Memory B cell (primary cell): ENCODE results near the gene SYMPK.

Experiments used
- ATAC-seq: fragments of 150-1000 bp; cut with Tn5 transposase; 2 replicates; pipeline ENCODE4 v1.10.0; 2021; ENCODE audit warnings: low read depth, mild to moderate bottlenecking, moderate library complexity
- DNase-seq, 2 donors: peaks; one replicate each; pipeline ENCODE4 v3.0.0; 2022; ENCODE audit warnings: low spot score in 2 of 2
- H3K27ac Mint-ChIP-seq: one replicate; pipeline ENCODE4 v1.8.0; 2022; ENCODE audit warnings: mild to moderate bottlenecking, moderate library complexity, mixed read lengths
- H3K27me3 Mint-ChIP-seq: one replicate; pipeline ENCODE4 v1.8.0; 2022; ENCODE audit warnings: mixed read lengths
- H3K36me3 Mint-ChIP-seq: one replicate; pipeline ENCODE4 v1.8.0; 2022; ENCODE audit warnings: mild to moderate bottlenecking, mixed read lengths
- H3K4me1 Mint-ChIP-seq: one replicate; pipeline ENCODE4 v1.8.0; 2022; ENCODE audit warnings: mixed read lengths
- H3K4me3 Mint-ChIP-seq: one replicate; pipeline ENCODE4 v1.8.0; 2022; ENCODE audit warnings: mild to moderate bottlenecking, moderate library complexity, mixed read lengths
- H3K9me3 Mint-ChIP-seq: one replicate; pipeline ENCODE4 v1.8.0; 2022; ENCODE audit warnings: mixed read lengths

The SYMPK gene

DNA sequence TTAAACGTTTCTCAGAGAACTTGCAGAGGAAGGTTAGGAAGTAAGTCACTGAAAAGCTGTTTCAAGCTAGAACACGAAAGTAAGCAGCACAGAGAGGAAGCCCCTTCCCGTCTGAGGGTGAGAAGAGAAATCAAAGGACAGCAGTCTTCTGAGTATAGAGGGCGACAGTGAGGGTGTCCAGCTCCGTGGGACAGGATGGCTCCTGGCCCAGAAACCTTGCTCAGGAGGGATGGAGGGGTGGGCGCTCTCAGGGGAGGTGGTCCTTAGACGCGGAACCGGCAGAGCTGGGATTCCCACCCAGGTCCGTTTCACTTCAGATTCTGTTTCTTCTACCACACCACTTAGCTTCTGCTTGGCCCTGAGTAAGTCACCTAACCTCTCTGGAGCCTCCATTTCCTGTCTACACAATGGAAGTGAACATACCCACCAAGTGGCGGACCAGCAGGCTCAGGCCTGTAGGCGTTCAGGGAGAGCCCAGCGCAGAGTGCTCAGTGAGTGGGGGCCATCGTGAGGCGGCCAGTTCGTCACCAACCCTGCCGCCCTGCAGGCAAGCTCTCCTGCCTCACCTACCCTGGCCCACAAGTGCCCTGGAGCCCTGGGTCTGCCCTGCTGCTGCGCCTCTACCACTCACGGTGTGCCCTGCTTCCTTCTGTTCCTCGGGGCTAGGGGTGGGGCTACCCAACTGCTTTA, 42.4 kb downstream of the SYMPK start:
- no peak for DNase-seq
- Mint-ChIP-seq H3K27ac (no peak overlapping the region), H3K4me3 (no peak overlapping the region), H3K9me3 (no peaks in the 10 kb centered on the region), H3K4me1 (peaks cover 3% of the 10 kb centered on the region), H3K36me3 (peaks cover 11% of the 10 kb centered on the region), H3K27me3 (no peaks in the 10 kb centered on the region)
- no peak for ATAC-seq

DNA sequence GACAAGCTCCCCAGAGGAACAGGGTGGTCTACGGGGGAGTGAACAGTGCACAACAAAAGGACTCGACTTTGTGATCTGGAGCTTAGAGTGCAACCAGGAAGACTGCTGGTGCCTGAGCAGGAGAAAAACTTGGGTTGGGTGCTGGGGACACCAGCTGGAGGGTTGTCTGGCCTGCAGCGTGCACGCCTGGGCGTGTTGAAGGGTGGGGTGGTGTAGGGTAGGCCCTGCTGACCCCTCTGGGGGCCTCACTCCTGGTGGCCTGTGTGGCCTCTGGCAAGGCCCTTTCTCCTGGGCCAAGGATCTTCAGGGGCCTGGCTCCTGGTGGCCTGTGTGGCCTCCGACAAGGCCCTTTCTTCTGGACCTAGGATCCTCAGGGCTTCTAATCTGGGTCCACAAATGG, 43.2 kb downstream of the SYMPK start:
- DNase-seq (no peak), ATAC-seq (no peak)
- H3K27me3 Mint-ChIP-seq, result no peaks in the 10 kb centered on the region
- no peak overlapping the region for H3K27ac Mint-ChIP-seq
- no peaks in the 10 kb centered on the region for H3K9me3 Mint-ChIP-seq
- no peak overlapping the region for H3K4me3 Mint-ChIP-seq
- peaks cover 11% of the 10 kb centered on the region for H3K36me3 Mint-ChIP-seq
- peaks cover 3% of the 10 kb centered on the region for H3K4me1 Mint-ChIP-seq

DNA sequence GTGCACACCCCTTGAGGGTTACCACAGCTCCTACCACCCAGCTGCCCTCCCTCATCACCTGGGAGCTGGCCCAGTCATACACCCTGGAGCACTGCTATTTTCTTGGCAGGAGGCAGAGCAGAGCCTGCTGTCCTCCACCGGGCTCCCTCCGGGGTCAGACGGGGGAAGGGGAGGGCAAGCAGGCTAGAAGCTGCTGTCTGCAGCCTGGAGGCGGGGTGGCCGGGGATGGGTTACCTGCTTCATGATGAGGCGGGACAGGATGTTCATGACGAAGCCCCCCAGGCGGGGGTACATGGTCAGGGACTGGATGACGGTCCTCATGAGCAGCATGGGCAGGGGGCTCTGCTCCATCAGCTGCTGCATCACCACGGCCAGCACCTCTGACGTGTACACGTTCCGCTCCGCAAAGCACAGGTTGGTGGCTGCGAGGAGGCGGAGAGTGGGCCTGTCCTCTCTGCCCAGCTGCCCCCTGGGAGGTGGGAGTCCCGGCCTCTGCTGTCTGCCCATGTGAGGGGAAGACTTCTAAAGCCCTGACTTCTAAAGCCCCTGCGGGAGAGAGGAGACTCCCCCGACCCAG, 45.1 kb downstream of the SYMPK start:
- ATAC-seq, result no peak
- peaks cover 7% of the 10 kb centered on the region for H3K36me3 Mint-ChIP-seq
- H3K4me3 Mint-ChIP-seq, result no peak overlapping the region
- H3K27me3 Mint-ChIP-seq, result no peaks in the 10 kb centered on the region
- H3K4me1 Mint-ChIP-seq, result peaks cover 3% of the 10 kb centered on the region
- no peak for DNase-seq
- H3K27ac Mint-ChIP-seq, result no peak overlapping the region
- H3K9me3 Mint-ChIP-seq, result no peaks in the 10 kb centered on the region

DNA sequence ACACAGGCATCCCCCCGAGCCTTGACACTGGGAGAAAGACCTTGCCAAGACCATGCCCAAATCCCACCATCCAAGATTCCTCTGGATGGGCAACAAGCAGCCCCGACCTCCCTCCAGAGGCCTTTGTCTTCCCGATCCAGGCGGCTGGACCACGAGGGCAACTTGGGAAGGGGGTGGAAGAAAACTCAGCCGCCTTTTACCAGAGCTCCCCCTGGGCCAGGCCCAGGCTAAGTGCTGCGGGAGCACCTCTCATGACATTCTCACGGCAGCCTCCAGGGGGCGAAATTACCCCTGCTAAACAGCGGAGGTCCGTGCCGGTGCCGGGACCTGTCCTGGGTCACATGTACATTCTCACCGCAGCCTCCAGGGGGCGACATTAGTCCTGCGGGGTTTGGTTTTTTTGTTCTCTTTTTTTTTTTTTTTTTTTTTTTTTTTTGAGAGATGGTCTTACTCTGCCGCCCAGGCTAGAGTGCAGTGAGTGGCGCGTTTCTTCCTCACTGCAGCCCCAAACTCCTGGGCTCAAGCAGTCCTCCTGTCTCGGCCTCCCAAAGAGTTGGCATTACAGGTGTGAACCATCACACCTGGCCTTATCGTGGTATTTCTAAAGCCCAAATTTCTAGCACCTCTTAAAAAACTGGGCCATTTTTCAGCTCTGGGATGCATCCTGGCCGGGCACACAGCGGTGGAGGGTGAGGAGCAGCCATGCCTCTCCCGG, 45.8 kb downstream of the SYMPK start:
- ATAC-seq (peak; percentile 99), DNase-seq (peak; percentile 98 to 99)
- no peaks in the 10 kb centered on the region for H3K27me3 Mint-ChIP-seq
- no peaks in the 10 kb centered on the region for H3K9me3 Mint-ChIP-seq
- H3K4me1 Mint-ChIP-seq, result peaks cover 3% of the 10 kb centered on the region
- no peak overlapping the region for H3K4me3 Mint-ChIP-seq
- H3K27ac Mint-ChIP-seq, result no peak overlapping the region
- peaks cover 7% of the 10 kb centered on the region for H3K36me3 Mint-ChIP-seq

DNA sequence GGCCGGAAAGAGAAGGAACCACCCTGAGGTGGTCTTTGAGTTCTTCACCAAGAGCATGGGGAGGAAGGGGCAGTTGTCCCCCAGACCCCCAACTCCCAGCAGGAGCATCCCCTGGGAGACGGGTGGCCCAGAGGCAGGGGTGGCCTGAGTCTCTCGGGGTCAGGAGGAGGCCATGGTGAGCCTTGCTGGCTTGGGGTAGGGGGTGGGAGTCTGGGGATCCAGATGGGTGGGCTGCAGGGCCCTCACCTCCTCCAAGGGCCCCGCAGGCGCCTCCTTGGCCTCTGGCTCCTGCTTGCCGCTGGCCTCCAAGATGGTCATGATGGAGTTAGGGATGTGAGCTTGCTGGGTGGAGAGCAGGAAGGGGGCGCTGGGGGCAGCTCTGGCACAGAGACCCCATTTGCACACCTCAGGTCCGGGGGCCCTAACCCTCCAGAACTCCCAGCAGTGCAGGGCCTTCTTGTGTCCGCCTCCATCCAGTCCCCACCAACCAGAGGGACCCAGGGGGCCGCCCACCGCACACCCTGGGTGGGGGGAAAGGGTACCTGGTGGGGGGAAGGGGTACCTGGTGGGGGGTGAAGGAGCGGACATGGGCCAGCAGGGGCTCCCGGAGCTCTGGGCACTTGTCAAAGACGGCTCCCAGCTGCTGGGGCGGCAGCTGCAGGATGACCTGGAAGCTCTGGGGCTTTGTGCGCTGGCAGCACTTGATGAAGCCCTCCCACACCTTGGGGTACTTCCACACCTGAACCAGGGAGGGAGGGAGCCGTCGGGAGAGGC, 46.5 kb downstream of the SYMPK start:
- Mint-ChIP-seq H3K4me1 (peaks cover 3% of the 10 kb centered on the region), H3K4me3 (no peak overlapping the region), H3K36me3 (peaks cover 7% of the 10 kb centered on the region), H3K9me3 (no peaks in the 10 kb centered on the region), H3K27me3 (no peaks in the 10 kb centered on the region), H3K27ac (no peak overlapping the region)
- DNase-seq (no peak), ATAC-seq (no peak)

DNA sequence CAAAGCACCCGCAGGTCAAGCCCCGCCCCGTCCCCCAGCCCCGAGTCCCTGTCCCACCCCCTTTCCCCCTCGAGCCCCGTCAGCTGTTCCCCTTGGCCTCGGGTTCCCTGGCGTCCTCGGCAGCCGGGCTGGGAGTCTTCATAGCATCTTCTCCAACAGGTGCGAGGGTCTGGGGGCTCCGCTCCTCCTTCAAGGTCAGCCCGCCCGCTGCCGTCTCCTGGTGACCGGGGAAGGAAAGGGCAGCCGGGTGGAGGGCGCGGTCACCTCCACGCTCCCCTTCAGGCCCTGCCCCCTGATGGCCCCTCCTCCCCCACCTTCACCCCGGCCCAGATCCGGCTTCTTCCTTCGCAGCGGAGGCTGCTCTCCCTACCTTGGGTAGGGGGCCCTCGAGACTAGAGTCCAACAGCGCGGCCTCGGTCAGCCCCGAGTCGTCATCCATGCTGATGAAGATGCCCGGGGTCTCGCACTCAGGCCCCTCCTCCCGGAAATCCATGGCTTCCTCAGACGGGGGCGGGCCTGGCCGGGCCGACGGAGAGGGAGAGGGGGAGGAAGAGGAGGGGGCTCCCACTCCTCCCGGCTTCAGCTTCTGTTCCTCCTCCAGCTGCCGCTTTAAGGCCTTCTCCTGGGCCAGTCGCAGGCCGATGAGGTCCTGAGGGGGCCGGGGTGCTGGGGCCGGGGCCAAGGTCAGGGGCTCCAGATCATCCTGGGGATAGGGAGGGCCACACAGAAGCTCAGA, 47.3 kb downstream of the SYMPK start:
- no peak for DNase-seq
- peaks cover 3% of the 10 kb centered on the region for H3K4me1 Mint-ChIP-seq
- no peak overlapping the region for H3K27ac Mint-ChIP-seq
- no peaks in the 10 kb centered on the region for H3K9me3 Mint-ChIP-seq
- no peak overlapping the region for H3K4me3 Mint-ChIP-seq
- peaks cover 3% of the 10 kb centered on the region for H3K36me3 Mint-ChIP-seq
- peaks cover 2% of the 10 kb centered on the region for H3K27me3 Mint-ChIP-seq
- ATAC-seq, result no peak

DNA sequence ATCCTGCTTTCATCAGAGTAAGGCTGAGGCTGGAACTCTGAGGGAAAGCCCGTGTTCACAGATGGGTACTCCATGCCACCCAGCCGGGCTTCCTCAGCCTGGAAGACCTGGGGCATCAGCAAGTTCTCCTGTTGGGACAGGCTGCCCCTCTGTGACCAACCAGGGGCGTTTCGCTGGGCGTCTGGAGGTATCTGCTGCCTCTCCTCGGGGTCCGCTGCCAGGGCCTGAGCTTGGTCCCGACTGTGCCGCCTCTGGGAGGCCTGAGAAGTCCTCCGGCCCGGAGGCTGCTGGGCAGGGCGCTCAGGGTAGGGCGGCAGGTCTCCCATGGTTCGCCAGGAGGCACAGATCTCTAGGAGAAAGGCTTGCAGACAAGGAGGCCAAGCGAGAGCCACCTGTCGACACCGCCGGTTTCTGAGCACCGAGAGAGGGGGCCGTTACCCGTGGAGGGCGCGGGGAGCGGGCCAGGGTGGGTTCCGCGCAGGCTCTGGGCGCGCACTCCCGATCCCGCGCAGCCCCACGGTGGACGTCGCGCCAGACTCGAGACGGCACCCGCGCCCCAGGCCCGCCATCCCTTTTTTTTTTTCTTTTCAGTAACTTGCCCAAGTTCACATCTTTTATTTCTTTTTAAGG, 48.0 kb downstream of the SYMPK start, which contains the start of gene RSPH6A:
TSS of gene RSPH6A (minus strand) at position 458 of the 630 bp plus-strand sequence. CDS start at position 326, 132 bp downstream.
- Mint-ChIP-seq H3K9me3 (no peaks in the 10 kb centered on the region), H3K27ac (no peak within 1 kb of the TSS), H3K27me3 (peaks cover 4% of the 10 kb centered on the region), H3K4me3 (no peak within 1 kb of the TSS), H3K36me3 (peaks cover 3% of the 10 kb centered on the region), H3K4me1 (peaks cover 3% of the 10 kb centered on the region)
- ATAC-seq (no peak), DNase-seq (no peak)

DNA sequence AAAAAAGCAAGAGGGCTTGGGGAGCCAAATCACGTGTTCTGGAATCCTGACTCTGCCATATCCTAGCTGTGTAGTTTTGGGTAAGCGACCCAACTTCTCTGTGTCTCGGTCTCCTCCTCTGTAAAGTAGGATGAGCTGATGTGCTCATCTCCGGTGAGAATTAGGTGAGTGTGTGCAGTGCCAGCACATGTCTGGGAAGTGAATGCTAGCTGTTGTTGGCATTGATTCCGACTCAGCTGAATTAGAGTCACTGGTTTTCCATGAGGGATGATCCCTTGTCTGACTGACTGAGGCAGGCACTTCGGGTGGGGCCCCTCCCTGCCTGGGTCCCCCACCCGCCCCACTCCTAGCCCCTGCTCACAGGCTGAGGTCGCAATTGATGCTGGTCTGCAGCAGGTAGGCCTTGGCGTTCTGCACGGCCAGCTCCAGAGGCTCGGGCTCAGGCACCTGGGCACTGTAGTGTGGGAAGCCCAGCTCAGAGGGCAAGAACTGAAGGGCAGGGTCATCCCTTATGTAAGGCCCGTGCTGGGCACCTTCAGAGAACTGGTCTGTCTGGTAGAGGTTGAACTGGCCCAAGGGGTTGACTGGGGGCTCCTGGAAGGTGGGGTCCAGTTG, 48.7 kb downstream of the SYMPK start:
- Mint-ChIP-seq H3K4me1 (peaks cover 3% of the 10 kb centered on the region), H3K36me3 (no peaks in the 10 kb centered on the region), H3K9me3 (no peaks in the 10 kb centered on the region), H3K4me3 (no peak overlapping the region), H3K27me3 (peaks cover 4% of the 10 kb centered on the region), H3K27ac (no peak overlapping the region)
- no peak for DNase-seq
- ATAC-seq, result no peak

DNA sequence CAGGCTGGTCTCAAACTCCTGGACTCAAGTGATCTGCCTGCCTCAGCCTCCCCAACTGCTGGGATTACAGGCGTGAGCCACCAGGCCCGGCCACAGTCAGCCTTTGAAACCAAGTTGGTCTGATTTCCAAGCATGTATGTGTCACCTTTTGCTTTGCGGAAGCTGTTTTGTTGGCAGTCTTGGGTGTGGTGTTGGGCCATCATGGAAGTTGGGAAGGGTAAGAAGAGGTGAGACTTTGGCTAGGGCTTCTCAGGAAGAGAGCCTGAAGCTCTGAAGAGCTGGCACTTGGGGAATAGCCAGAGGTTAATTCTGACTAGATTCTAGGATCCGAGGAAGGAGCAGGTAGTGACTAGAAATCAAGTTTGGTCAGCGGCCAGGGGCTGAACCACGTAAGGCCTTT, 50.6 kb downstream of the SYMPK start:
- Mint-ChIP-seq H3K4me3 (no peak overlapping the region), H3K9me3 (no peaks in the 10 kb centered on the region), H3K4me1 (peaks cover 3% of the 10 kb centered on the region), H3K27ac (no peak overlapping the region), H3K27me3 (peaks cover 4% of the 10 kb centered on the region), H3K36me3 (no peaks in the 10 kb centered on the region)
- no peak for DNase-seq
- ATAC-seq, result no peak

DNA sequence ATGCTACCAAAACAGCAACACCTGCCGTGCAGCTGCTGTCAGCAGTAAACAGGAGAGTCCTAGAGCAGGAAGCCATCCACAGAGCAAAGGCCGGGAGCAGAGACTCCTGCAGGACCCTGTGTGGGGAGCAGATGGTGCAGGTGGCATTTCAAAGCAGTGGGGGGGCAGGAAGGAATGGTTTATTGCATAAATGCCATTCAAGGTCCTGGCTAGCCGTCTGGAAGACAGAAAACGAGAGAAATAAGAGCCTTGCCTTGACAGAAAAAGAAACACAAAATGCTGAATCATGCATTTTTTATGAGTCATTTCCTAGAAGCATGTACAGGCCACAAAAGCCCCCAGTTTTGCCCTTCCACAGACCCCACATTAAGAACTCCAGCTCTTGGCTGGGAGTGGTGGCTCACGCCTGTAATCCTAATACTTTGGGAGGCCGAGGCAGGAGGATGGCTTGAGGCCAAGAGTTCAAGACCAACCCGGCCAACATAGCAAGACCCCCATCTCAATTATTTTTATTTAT, 53.2 kb downstream of the SYMPK start:
- H3K4me1 Mint-ChIP-seq, result peaks cover 5% of the 10 kb centered on the region
- no peak overlapping the region for H3K27ac Mint-ChIP-seq
- DNase-seq, result no peak
- peaks cover 6% of the 10 kb centered on the region for H3K27me3 Mint-ChIP-seq
- no peak overlapping the region for H3K4me3 Mint-ChIP-seq
- ATAC-seq, result no peak
- H3K36me3 Mint-ChIP-seq, result no peaks in the 10 kb centered on the region
- H3K9me3 Mint-ChIP-seq, result no peaks in the 10 kb centered on the region

DNA sequence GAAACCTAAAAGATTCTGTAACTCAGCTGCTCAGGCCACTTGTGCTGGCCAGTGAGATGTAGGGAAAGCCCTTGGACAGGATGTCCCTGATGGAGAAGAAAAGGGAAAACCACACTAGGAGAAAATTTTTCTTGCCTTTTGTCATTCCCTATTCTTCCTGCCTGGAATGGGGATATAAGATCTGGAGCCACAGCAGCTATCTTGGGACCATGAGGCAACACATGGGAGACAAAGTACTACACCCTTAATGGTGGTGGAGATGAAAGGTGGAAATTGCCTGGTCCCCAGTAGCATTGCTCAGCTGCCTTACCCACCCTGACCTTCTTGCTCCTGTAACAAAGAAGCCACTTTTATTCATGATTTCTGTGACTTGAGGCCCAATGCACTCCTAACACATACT, 57.2 kb downstream of the SYMPK start:
- Mint-ChIP-seq H3K27ac (no peak overlapping the region), H3K4me1 (peaks cover 5% of the 10 kb centered on the region), H3K4me3 (no peak overlapping the region), H3K36me3 (no peaks in the 10 kb centered on the region), H3K27me3 (peaks cover 10% of the 10 kb centered on the region), H3K9me3 (no peaks in the 10 kb centered on the region)
- no peak for ATAC-seq
- DNase-seq, result no peak

DNA sequence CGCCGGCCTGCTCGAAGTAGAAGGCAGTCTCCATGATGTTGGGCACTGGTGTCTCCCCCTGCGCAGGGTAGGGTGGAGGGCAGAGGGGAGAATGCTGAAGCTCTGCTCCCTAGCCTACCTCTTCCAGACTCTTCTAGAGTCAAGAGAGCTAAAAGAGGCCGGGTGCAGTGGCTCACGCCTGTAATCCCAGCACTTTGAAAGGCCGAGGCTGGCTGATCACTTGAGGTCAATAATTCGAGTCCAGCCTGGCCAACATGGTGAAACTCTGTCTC, 58.1 kb downstream of the SYMPK start:
- no peaks in the 10 kb centered on the region for H3K9me3 Mint-ChIP-seq
- DNase-seq (no peak), ATAC-seq (no peak)
- no peaks in the 10 kb centered on the region for H3K36me3 Mint-ChIP-seq
- peaks cover 8% of the 10 kb centered on the region for H3K27me3 Mint-ChIP-seq
- no peak overlapping the region for H3K27ac Mint-ChIP-seq
- H3K4me1 Mint-ChIP-seq, result peaks cover 5% of the 10 kb centered on the region
- no peak overlapping the region for H3K4me3 Mint-ChIP-seq
